GM21381 (cell line): ENCODE data around the gene RSAD2.
"Not testable (repeated sequence)": the region's sequence is repeated elsewhere in the genome, so short reads cannot be mapped to it uniquely, and the experiment has no call there.

ENCODE experiments used
- ATAC-seq: cut with Tn5 transposase; IDR thresholded peaks from one replicate; pipeline ENCODE4 v1.9.1; 2021; ENCODE audit warnings: mild to moderate bottlenecking, moderate library complexity; ENCODE audit not compliant: unreplicated experiment

Gene RSAD2, protein sequence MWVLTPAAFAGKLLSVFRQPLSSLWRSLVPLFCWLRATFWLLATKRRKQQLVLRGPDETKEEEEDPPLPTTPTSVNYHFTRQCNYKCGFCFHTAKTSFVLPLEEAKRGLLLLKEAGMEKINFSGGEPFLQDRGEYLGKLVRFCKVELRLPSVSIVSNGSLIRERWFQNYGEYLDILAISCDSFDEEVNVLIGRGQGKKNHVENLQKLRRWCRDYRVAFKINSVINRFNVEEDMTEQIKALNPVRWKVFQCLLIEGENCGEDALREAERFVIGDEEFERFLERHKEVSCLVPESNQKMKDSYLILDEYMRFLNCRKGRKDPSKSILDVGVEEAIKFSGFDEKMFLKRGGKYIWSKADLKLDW

DNA sequence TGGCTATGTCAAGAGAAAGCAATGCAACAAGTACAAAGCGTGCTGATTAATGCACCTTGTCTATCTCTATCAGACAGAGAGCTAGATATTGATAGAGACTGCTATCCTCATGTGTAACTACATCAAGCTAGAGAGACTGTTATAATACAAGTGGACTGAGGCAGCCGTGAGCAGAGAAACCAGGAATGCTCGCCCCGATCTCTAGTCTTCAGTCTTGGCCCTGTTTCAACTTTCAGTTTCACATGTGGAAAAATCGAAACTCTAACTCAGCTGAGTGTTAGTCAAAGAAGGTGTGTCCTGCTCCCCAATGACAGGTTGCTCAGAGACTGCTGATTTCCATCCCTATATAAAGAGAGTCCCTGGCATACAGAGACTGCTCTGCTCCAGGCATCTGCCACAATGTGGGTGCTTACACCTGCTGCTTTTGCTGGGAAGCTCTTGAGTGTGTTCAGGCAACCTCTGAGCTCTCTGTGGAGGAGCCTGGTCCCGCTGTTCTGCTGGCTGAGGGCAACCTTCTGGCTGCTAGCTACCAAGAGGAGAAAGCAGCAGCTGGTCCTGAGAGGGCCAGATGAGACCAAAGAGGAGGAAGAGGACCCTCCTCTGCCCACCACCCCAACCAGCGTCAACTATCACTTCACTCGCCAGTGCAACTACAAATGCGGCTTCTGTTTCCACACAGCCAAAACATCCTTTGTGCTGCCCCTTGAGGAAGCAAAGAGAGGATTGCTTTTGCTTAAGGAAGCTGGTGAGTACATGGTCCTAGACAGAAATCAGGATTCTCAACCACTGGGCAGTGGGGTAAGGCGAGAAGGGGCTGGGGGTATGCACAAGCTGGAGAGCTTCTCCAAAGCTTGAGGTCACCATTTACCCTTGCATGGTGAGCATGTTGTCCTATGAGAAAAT lies at the start of gene RSAD2:
TSS of gene RSAD2 (plus strand) at position 376 of the 903 bp plus-strand sequence. CDS start at position 400, 24 bp downstream.
- ATAC-seq: peak; percentile 76

DNA sequence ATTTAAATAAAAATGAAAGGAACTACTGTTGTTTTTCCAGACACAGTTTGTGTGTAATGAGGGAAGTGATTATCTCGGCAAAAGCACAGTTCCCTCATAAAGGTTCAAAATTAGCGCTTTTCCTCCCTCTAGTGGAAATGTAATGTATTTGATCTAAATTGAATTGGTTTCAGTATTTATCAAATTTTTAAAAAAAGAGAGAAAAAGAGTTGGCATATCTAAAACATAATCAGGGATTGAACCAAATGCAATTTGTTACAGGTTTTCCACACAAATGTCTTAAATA lies 49.3 kb upstream of the RSAD2 start:
- ATAC-seq: no peak

DNA sequence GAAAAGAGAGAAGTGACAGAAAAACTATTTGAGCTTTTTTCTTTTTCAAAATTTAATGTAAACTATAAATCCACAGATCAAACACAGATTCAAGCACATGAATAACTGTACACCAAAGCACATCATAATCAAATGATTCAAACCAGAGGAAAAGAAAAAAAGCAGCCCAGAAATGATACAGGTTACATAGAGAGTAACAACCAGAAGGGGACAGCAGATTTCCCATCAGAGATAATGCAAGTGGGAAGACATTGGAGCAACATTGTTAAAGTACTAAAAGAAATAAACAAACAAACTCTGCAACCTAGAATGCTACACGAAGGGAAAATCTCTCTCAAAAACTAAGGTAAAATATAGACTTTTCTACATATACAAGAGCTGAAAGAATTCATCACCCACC lies 46.3 kb upstream of the RSAD2 start:
- ATAC-seq: no peak

DNA sequence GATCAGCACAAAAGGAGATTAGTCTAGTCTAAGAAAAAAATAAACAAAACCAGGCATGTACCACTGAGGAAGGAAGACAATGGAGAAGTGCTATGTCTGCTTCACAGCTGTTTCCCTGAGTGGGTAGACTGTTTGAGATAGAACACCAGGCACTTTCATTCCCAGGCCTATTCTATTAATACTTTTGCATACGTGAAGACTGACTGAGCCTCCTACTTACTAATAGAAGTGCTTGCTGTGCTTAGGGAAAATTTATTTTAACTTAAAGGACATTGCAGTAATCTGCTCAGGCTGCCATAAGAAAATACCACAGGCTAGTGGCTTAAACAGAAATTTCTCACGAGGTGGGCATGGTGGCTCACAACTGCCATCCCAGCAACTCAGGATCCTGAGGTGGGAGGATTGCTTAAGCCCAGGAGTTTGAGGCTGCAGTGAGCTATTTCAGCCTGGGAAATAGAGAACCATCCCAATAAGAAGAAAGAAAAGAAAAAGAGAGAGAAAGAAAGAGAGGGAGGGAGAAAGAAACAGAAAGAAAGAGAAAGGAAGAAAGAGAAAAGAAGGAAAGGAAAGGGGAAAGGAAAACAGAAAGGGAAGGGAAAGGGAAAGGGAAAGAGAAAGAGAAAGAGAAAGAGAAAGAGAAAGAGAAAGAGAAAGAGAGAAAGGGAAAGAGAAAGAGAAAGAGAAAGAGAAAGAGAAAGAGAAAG lies 44.8 kb upstream of the RSAD2 start:
- ATAC-seq: no peak

DNA sequence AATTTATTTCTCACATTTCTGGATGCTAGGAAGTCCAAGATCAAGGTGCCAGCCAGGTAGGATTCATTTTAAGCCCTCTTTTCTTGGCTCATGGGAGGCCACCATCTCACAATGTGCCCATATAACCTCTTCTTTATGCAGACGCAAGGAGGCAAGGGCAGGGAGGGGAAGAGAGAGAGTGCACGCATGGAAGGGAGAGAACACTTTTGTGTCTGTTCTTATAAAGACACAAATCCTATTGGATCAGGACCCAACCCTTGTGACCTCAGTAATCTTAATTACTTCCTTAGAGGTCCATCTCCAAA lies 44.3 kb upstream of the RSAD2 start:
- no peak for ATAC-seq

DNA sequence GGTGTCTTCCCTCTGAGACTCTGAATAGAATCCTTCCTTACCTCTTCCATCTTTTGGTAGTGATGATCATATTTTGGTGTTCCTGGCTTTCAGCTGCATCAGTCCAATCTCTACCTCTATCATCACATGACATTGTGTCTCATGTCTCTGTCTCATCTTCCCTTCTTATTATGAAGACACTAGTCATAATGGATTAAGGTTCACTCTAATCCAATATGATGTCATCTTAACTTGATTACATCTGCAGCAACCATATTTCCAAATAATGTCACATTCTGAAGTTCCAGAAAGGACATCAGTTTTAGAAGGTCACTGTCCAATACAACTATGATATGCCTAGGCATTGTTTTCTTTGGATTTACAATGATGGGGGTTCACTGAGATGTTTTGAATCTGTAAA lies 43.4 kb upstream of the RSAD2 start:
- ATAC-seq: no peak

DNA sequence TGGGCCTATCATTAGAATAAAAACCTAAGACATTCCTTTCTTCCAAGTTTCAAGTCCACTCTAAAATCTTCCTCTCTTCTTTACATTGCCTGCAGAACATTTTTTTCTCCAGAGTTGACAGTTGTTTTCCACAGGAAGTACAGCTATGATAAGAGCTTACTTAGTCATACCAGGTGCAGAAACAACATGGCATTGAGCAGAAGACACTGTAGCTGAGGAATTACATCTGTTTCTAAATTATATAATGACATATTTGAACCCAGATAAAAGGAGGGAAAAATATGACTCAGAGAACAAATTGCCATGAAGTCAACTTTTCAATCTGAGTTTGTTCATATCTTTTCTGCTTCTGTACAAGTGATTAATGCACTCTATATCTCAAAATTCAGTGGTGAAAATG lies 42.1 kb upstream of the RSAD2 start:
- ATAC-seq: no peak

DNA sequence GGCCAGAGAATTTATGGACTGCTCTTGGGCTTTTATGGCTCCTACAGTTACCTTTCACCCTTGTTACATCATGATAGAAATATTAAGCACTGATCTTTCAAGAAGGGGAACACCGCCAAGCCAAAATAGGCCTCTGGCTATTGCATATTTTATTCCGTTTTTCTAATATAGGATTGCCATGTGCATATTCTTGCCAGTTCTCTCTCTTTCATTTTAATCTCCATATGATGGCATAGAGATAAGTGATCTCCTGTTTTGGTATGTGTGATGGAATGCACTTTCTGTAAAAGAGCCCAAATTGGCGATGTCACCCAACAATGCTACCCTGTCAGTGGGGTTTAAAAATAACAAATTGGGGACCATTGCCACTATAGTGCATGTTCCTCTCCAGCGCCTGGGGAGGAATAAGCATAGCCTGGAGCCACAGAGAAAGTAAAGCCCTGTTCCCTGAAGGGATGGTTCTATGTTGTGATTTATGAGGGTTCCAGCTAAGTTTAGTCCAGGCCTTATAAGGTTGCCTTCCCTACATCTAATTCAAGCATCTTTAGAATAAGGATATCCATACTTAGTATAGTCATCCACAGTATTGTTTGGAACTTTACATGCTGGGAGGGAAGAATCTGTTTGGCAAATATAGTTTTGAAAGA lies 38.8 kb upstream of the RSAD2 start:
- ATAC-seq: no peak

DNA sequence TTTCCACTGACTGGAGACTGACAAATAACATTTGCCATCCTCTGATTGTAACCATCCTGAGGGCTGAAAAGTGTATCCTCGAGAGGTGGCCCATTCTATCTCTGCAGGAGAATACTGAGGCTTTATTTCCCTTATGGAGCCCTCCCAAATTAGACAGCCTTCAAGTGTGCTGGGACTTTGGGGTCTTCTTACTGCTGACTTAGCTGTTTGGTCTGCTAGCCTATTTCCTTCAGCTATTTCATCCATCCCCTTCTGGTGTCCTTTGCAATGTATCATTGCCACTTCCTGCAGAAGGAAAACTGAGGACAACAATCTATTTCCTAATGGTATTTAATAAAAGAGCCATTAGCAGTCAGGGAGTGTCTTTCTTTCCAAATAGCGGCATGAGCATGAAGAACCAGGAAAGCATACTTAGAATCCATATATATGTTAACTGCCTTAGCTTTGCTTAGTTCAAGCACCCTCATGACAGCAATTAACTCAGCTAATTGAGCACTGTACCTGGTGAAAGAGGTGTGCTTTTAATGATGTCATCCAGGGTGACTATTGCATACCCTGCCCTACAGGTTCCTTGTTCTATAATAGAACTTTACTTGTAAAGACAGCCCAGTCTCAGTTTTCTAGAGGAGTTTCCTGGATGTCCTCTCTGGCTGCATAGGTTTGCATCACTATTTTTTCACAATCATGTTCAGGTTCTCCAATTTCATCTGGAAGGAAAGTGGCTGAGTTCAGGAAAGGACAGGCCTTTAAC lies 35.9 kb upstream of the RSAD2 start:
- no peak for ATAC-seq

DNA sequence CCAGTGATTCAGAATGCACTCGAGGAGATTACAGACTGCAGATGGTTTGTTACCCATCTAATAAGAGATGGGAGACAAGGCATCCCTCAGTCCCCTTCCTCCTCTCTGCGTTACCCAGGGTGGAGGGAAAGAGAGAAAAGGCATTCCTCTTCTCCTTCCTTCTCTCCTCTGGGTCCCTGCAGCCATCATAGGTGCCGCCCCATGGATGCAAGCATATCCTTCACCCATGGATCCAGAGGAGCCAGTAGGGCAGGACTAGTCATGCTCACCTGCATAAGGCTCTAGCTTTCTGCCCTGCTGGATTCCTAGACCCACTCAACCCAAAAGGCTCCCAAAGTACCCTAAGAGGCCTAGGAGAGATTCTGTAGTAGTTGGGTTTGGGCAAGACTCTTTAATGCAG lies 32.3 kb upstream of the RSAD2 start:
- no peak for ATAC-seq

DNA sequence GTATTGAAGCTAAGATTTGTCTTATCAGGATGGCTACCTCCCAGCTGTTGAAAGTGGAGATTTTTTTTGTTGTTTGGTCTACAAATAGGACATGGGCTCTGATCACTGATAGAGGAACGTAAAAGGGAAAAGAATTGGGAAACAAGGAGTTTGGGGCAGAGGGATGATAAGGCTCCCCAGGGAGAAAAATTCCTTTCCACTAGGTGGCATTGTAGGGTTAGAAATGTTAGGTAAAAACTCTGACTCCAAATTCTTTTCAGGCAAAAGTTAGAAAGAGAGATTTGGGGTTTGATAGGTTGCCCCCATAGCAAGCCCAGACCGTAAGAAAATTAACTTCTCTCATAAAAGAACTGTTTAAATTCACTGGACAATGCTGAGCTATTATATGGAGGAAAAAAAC lies 31.7 kb upstream of the RSAD2 start:
- no peak for ATAC-seq

DNA sequence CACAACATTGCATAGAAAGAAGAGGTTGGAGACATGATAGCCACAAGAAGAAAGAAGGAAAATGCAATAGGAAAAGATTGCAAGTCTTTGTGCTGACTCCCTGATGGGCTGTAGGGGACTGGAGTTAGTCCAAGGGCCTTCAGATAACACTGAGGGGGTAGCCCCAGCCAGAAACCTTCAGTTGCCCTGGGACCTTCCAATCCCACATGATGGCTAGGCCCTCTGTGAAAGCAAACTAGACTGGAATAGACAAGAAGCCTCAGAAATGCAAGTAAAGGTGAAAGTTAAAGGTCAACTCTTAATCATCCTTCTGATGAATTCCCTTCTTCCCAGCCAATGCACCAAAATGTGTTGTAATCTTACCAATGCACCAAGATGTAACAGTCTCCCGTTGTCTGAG lies 31.0 kb upstream of the RSAD2 start:
- no peak for ATAC-seq

DNA sequence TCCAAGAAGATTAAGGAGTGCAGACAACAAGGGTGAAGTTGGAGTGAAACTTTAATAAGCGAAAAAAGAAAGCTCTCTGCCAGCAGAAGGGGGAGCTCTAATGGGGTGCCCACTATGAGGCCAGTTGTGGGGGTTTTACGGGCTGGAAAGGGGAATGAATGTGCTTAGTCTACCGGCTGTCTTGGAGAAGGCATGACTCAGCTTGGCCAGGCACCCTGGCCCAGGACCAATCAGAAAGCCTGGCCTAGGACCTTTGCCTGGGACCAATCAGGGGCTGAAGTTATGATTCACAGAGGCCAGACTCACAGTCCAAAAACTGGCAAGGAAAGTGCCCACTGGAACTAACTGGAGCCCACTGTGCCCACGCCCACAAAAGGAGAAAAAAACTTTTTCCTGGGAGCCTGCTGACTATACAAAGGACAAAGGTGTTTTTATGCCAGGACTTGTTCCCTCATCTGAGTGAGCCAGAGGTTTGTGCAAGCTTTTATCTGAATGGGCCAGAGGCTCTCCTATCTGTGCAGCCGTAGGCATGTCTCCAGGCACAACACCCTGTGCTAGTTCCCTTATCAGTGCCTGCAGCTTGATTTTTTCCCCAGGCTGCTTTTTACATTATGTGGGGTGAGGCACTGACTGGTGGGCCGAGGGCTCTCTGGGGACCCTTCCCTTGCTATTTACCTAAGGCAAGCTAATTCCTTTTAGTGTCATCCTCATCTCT lies 30.5 kb upstream of the RSAD2 start:
- ATAC-seq: no peak

DNA sequence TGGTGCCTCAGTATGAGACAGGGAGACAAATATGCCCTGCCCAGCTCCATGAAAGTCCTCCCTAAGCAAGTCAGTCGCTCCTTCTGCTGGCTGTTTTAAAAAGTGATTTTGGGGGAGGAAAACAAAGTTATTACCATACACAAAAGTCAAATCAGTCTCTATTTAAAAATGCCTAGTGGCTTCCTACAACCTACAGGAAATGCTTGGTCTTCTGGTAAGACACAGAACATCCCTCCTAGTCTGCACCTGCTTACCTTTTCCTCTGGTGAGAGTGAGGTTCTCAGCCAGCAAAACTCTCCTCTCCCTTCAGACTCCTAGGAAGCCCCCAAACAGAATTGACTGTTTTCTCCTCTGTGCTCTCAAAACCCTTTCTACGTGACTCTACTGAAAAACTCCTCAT lies 25.4 kb upstream of the RSAD2 start:
- no peak for ATAC-seq

DNA sequence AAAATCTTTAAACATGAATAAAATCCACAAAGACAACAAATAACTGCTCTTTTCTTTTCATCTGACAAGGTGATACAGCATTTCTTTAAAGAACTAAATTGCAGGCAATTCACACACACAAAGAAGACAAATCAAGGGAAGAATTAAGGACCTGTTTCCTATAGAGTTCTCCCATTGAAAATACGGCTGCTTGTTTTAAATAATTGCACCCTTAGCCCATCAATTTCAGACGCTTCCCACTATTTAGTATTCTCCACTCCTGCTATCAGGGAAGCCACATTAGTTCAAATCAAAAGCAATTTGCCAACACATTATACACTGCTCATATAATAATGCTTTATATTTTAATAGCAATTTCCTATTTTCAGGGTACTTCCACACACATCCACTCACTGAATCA lies 23.2 kb upstream of the RSAD2 start:
- no peak for ATAC-seq

DNA sequence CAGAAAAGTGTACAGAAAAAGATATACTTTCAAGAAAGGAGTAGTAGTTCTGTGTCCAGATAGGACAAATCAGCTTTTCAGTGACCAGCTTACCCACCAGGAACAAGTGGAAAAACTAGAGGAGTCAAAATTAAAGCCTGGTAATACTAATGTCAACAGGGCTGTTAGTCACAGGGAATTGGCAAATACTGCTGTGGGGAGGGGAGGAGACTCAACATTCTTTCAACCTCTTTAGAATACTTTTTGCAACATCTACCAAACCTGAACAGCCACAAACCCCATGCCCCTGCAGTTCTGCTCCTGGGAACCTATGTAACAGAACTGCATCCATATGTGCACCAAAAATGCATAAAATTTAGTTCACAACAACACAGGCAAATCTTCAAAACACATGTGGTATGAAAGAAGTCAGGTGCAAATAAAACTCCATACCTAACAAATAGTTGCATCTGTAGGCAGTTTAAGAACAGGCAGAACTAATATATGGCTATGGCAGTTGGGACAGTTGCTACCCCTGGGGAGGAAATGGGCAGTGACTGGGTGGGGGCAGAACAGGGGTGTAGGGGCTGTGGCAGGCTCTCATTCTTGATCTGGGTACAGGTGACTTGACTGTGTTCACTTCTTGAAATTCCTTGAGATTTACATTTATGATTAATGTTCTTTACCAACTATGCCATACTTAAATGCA lies 21.6 kb upstream of the RSAD2 start:
- ATAC-seq: no peak

DNA sequence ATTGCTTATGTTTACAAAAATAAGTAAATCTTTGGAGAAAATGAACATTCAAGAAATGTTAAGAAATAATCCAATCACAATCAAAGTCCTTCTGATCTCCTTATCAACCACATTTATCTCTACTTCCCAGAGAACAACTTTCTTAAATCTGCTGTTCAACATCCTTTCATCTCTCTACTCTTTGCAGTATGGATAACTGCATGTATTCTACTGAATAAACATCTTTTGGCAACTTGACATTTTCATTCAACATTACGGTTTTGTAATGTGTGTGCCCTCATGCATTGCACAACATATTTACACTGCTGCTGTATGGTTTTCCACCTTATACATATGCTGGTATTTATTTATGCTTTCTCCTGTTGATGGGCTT lies 21.0 kb upstream of the RSAD2 start:
- no peak for ATAC-seq

DNA sequence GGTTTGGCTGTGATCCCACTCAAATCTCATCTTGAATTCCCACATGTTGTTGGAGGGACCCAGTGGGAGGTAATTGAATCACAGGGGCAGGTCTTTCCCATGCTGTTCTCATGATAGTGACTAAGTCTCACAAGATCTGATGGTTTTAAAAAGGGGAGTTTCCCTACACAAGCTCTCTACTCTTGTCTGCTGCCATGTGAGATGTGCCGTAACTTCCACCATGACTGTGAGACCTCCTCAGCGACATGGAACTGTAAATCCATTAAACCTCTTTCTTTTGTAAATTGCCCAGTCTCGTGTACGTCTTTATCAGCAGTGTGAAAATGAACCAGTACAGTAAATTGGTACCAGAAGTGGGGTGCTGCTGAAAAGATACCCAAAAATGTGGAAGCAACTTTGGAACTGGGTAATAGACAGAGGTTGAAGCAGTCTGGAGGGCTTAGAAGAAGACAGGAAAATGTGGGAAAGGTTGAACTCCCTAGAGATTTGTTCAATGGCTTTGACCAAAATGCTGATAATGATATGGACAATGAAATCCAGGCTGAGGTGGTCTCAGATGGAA lies 19.0 kb upstream of the RSAD2 start:
- ATAC-seq: not testable (repeated sequence)

DNA sequence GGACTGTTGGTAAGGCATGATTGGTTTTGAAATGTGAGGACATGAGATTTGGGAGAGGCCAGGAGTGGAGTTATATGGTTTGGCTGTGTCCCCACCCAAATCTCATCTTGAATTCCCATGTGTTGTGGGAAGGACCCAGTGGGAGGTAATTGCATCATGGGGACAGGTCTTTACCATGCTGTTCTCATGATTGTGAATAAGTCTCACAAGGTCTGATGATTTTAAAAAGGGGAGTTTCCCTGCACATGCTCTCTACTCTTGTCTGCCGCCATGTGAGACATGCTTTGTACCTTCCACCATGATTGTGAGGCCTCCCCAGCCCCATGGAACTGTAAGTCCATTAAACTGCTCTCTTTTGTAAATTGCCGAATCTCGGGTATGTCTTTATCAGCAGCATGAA lies 17.3 kb upstream of the RSAD2 start:
- ATAC-seq: no peak
